Sigmoid colon (tissue), 4 donors: ENCODE data around the gene GRID2.

Experiments
- CTCF ChIP-seq, 4 experiments: fragments of 450-650 bp in 3 of 4; fragments of 200-600 bp in 1 of 4; IDR thresholded peaks; one replicate each; pipeline ENCODE4 v1.5.1; 2016 to 2019; ENCODE audit warnings: antibody characterized with exemption in 4 of 4, mild to moderate bottlenecking in 3 of 4, moderate library complexity in 2 of 4
- EP300 ChIP-seq, 4 donors: sonication (generic); formaldehyde crosslinking; IDR thresholded peaks; one replicate each; pipeline ENCODE4 v1.6.1; 2017; ENCODE audit warnings: antibody characterized with exemption in 4 of 4
- POLR2A ChIP-seq, 2 donors: fragments of 450-650 bp; IDR thresholded peaks; one replicate each; pipeline ENCODE4 v1.6.1; 2016; ENCODE audit warnings: antibody characterized with exemption in 2 of 2, mild to moderate bottlenecking in 2 of 2, moderate library complexity in 2 of 2
- POLR2AphosphoS5 ChIP-seq, 4 donors: sonication (generic); formaldehyde crosslinking; IDR thresholded peaks; one replicate each; pipeline ENCODE4 v1.6.1; 2017; ENCODE audit warnings: antibody characterized with exemption in 4 of 4

GRCh38 chr4:92629302-92629701 lies 325.5 kb downstream of the GRID2 start:
- TF ChIP-seq CTCF (IDR thresholded peaks at IDR 0.05), result no peak
- TF ChIP-seq POLR2AphosphoS5 (IDR thresholded peaks at IDR 0.05), result no peak
- TF ChIP-seq POLR2A (IDR thresholded peaks at IDR 0.05), result no peak
- no peak for TF ChIP-seq EP300 (IDR thresholded peaks at IDR 0.05)
